ENCODE results near the gene LGALS3BP.
"Not testable (repeated sequence)": the region's sequence is repeated elsewhere in the genome, so short reads cannot be mapped to it uniquely, and the experiment has no call there.

LGALS3BP gene

GRCh38 chr17:78966123-78966813 is 13.5 kb downstream of the LGALS3BP start:
- DNase-seq (ENCODE audit: low read depth in 2 of 2), result no peak

DNA sequence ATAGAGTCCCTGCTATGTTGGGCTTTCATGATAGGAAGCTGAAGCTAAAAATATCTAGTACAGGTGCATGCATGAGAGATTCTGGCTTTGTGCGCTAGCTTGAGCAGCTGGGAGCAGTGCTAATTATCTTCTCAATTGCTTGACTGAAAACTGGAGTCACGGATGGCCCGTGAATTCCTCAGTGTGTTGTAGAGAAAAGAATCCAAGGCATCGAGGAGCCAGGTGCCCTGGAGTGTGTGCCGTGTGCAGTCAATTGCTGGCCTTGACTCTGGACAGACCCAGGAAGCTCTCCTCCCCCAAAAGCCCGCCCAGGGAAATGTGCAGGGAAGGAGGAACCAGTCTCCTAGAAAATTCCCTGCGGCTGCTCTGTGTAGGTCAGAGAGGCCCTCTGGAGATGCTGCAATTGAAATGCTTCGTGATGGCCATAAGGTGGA is 14.2 kb downstream of the LGALS3BP start:
- no peak for DNase-seq (ENCODE audit: low read depth in 2 of 2)

DNA sequence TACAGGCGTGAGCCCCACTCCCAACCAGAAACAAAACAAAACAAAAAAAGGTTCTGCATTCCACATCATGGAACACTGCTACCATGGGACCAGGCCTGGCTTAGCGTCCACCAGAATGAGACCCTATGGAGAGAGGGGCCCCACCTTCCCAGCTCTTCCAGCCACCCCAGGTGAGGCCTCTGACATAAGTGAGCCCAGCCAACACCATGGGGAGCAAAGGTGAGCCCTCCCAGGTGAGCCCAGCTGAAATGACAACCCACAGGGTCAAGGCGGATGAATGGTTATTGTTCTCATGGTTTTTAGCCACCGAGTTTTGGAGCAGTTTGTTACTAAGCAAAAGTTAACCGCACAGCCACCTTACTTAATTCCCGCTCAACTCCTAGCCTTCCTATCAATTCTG is 16.3 kb downstream of the LGALS3BP start:
- DNase-seq (ENCODE audit: low read depth in 2 of 2), result no peak

DNA sequence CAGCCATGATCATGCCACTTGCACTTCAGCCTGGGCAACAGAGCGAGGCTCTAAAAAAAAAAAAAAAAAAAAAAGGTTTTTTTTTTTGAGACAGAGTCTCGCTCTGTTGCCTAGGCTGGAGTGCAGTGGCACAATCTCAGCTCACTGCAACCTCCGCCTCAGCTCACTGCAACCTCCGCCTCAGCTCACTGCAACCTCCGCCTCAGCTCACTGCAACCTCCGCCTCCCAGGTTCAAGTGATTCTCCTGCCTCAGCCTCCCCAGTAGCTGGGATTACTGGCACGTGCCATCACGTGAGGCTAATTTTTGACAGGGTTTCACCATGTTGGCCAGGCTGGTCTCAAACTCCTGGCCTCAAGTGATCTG is 16.8 kb downstream of the LGALS3BP start:
- not testable (repeated sequence) for DNase-seq (ENCODE audit: low read depth in 2 of 2)

- no peak for DNase-seq (ENCODE audit: low read depth in 2 of 2)
These were observed 17.3 kb downstream of the LGALS3BP start for GRCh38 chr17:78962345-78962983.

GRCh38 chr17:78961571-78961970 is 18.2 kb downstream of the LGALS3BP start:
- DNase-seq (ENCODE audit: low read depth in 2 of 2), result no peak

- DNase-seq (ENCODE audit: low read depth in 2 of 2), result no peak
These were observed 18.8 kb downstream of the LGALS3BP start for GRCh38 chr17:78960928-78961327.

- no peak for DNase-seq (ENCODE audit: low read depth in 2 of 2)
These were observed 19.9 kb downstream of the LGALS3BP start for GRCh38 chr17:78959803-78960202.

DNA sequence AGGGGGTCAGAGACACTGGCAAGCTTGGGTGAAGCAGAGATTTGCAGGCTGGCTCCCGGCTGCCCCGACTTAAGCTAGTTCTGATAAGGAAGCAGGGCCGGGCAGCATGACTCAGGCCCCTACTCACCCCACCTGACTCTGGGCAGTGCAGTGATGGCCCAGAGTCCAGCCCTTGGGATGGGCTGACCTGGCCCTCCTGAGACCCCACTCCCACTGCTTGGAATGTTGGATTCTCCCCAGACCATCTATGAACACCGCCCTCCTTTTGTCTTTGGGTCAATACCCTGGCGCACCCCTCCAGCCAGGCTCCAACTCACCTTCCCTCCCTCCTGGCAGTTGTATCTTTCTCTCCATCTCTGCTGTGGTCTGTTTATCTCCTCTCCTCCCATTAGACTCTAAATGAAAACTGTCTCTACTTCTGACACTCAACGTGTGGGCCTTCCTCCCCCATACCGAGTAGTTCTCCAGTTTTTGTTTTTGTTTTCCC is 21.0 kb downstream of the LGALS3BP start:
- no peak for DNase-seq (ENCODE audit: low read depth in 2 of 2)

- no peak for DNase-seq (ENCODE audit: low read depth in 2 of 2)
These were observed 22.6 kb downstream of the LGALS3BP start for GRCh38 chr17:78957128-78957527.

- DNase-seq (ENCODE audit: low read depth in 2 of 2), result no peak
These were observed 23.5 kb downstream of the LGALS3BP start for GRCh38 chr17:78956254-78956653.

- no peak for DNase-seq (ENCODE audit: low read depth in 2 of 2)
These were observed 25.0 kb downstream of the LGALS3BP start for GRCh38 chr17:78954684-78955083.

- DNase-seq (ENCODE audit: low read depth in 2 of 2), result no peak
These were observed 26.1 kb downstream of the LGALS3BP start for GRCh38 chr17:78953356-78954350.

DNA sequence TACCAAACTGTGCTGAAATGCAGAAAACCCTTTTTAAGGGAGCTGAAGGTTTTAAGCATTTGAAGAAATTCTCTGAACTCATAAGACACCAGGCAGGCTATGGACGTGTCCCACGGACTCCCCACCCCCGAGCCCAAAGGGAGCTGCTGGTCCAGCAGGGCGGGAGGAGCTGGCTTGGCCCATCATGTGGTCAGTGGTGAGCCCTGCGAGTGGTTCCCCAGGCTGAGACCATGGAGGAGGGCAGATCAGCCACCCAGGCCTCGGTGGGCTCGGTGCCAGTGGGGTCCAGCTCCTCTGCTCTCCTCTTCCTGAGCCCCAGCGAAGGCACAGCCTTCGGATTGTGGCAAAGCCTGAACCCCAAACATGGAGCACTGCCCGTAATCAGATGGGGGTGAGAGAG is 27.0 kb downstream of the LGALS3BP start:
- DNase-seq (ENCODE audit: low read depth in 2 of 2), result no peak

DNA sequence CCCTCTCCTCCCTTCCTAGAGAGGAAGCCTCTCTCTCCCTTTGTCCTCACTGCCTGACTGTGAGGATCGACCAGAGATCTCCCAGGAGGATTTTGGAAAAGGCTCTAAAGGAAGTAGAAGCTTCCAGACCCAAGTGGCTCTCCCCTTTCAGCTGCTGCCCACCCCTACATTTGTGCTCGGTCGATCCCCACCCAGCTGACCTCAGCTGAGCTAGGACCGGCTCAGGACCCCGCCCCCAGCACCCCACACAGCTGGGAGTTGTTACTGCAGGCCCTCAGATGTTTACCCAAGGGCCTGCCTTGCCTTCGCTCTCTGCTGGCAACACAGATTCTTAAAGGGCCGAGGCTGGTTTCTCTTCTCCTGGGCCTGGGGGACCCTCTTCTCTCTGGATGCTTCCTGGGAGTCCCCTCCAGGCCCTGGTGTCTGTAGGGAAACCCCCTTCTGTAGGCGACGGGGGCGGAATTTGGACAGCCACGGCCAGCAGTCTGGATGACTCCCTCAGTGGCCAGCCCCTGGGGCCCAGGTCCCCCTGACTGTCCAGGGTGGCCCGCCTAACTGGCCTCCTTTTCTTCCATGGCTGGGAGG is 27.7 kb downstream of the LGALS3BP start:
- DNase-seq (ENCODE audit: low read depth in 2 of 2), result no peak

GRCh38 chr17:78950870-78951269 is 28.9 kb downstream of the LGALS3BP start:
- DNase-seq (ENCODE audit: low read depth in 2 of 2), result no peak

- no peak for DNase-seq (ENCODE audit: low read depth in 2 of 2)
These were observed 32.2 kb downstream of the LGALS3BP start for GRCh38 chr17:78947235-78948149.

GRCh38 chr17:78946631-78947030 is 33.1 kb downstream of the LGALS3BP start:
- DNase-seq (ENCODE audit: low read depth in 2 of 2), result no peak

DNA sequence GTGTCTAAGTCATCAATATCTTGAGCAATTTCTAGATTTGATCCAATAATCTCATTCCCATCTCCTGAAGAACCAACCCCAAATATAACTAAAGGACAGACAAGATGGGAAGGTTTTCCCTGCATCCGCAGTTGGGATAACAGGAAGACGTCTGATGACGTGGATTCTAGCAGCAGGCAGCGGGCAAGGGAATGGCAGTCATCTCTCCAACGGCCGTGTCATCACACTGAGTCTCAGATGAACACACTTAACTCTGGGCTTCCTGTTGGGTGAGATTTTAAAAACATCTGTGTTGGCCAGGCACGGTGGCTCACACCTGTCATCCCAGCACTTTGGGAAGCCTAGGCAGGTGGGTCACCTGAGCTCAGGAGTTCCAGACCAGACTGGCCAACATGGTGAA is 33.6 kb downstream of the LGALS3BP start:
- DNase-seq (ENCODE audit: low read depth in 2 of 2), result no peak

DNA sequence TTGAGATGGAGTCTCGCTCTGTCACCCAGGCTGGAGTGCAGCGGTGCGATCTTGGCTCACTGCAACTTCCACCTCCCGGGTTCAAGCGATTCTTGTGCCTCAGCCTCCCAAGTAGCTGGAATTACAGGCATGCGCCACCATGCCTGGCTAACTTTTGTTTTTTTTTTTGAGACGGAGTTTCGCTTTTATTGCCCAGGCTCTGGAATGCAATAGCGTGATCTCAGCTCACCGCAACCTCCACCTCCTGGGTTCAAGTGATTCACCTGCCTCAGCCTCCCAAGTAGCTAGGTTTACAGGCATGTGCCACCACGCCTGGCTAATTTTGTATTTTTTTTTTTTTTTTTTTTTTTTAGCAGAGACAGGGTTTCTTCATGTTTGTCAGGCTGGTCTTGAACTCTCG is 34.3 kb downstream of the LGALS3BP start:
- DNase-seq (ENCODE audit: low read depth in 2 of 2), result not testable (repeated sequence)

DNA sequence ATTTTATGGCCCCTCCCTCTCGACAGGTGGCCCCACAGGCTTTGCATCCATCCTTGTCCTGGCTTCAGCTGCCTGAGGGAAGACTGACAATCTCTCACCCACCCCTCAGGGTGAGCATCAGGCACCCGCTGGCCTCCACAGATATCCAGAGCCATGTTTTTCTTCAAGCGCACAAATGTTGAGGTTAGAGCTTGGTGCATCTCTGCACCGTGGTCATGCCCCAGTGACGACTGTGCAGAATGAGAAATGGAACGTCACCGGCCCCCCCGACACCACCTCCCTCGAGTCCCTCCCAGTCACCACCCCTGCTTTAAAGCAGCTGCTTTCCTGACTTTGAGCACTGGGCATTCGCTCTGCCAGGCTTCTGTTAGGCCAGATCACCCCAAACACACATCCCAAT is 34.8 kb downstream of the LGALS3BP start:
- no peak for DNase-seq (ENCODE audit: low read depth in 2 of 2)
